NCI-H510A (cell line): ENCODE measurements around the gene CCKAR.

Experiments used
- DNase-seq: peaks from one replicate; lab custom pipeline; 2025; lab: John Stamatoyannopoulos, UW

CCKAR gene

GRCh38 chr4:26459054-26459755 lies 31.1 kb downstream of the CCKAR start:
- DNase-seq, result peak; percentile 12

GRCh38 chr4:26458157-26458561 lies 32.1 kb downstream of the CCKAR start:
- no peak for DNase-seq

GRCh38 chr4:26457412-26457811 lies 32.9 kb downstream of the CCKAR start:
- DNase-seq, result no peak

DNA sequence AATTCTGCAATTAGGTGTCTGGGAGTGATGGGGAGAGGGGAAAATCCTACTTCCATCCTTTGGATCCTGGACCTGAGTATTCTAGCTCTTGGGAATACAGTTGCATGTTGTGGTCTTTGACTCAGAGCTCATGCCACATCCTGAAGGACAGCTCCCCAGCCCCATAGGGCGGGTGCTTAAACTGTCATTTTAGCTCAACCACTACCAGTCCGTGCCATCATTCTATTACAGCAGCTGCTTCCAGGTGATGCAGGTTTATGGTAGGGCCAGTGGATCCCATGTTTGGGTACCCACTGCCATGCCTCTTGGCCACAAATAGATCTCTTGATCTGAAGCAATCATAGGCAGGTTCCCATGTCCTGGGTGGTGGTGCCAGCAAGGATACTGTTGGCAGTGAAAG lies 34.7 kb downstream of the CCKAR start:
- no peak for DNase-seq

DNA sequence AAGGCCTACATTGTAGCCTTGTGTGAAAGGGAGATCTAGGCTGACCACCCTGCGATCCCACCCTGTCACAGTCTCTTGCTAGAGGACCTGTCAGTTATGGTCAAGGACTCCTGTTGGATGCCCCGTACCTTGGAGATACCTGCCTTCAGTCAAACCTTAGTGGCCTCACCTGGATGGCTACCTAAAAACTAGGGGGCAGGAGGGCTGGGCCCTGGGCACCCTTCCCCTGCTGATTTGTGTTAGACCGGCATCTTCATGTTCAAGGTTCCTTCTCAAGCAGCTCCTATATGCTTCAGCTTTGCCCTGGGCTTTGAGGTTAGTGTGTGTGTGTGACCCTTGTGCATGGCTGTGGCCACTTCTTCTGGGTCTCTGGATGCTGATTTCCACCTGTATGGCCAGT lies 35.3 kb downstream of the CCKAR start:
- DNase-seq, result no peak

- peak; percentile 69 for DNase-seq
Measured at GRCh38 chr4:26452565-26453531, 37.4 kb downstream of the CCKAR start.

- no peak for DNase-seq
Measured at GRCh38 chr4:26451597-26451996, 38.7 kb downstream of the CCKAR start.

GRCh38 chr4:26450418-26450817 lies 39.9 kb downstream of the CCKAR start:
- DNase-seq, result no peak

GRCh38 chr4:26447378-26447777 lies 42.9 kb downstream of the CCKAR start:
- no peak for DNase-seq

GRCh38 chr4:26441771-26442170 lies 48.5 kb downstream of the CCKAR start:
- DNase-seq, result no peak

GRCh38 chr4:26441102-26441501 lies 49.2 kb downstream of the CCKAR start:
- DNase-seq, result no peak

DNA sequence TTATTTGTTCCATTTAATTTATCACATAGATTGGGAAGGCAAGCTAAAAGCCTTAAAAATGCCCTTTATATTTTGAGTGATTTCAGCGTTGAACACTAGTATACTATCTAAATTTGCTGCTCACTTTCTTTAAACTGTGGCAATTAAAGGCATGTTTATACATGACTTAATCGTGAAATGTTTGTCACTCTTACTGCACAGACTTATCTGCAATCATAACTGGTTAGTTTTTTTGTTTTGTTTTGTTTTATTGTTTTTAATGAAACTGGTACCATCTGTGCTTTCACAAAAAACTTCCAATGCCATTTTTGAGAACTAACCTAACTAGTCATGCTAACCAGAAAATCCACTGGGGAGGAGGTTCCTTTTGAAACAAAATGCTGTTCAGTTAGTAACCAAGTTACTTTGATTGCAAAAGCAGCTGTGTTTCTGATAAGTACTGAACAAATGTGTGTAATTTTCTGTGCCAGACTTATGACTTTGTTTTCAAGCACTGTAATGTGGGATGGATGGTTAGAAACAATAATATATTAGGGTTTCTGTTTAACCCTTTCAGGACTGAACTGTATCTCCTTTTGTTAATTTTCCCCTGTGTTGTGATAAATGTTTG lies 56.1 kb downstream of the CCKAR start:
- DNase-seq, result no peak

- no peak for DNase-seq
Measured at GRCh38 chr4:26433556-26433955, 56.7 kb downstream of the CCKAR start.

DNA sequence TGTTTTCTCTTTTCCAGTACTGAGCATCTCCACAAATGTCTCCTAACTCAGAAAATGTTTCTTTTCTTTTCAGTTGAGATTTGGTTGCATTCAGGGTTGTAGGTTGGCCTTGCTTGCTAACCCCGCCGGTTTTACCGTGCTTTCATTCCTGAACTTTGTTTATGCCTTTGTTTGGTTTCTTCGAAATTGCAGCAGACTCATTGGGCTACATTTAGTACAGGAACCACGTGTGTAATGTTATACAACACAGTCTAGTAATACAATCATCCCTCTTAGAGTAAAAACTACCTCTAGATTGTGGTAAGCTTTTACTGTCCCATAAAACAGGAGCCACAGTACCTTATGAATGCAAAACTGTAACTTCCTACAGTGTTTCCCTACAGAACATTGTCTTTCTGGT lies 57.9 kb downstream of the CCKAR start:
- no peak for DNase-seq

DNA sequence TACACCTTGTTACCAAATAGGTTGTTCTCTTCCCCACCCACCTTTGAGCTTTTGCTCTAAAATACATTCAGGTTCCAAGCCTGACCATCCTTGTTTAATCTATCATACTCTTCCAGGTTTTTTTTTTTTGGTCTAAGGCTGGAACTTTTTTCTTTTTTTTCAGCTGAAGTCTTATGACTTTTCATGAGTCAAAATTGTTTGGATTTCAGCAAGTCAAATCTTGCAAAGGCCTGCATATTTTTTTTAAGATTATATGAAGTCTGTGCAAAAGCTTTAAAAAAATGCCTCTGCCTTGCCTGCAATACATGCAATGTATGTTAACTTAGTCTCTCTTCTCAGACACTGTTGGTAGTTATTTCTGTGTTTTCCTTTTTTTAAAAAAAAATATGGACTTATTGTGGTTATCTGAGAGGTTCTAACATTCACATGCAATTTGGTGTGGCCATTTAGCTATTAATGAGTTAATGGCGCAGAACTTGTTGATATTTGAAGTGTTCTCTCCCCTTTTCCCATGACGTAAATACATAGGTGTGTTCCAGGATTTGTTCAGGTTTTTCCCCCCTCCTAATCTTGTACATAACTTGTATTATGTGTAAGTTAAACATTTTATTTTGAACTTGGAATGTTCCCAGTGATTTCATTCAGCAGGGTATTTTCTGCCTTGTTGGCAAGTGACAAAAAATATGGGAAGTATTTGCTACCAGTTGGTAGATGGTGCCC lies 58.7 kb downstream of the CCKAR start:
- DNase-seq, result no peak
